ENCODE data around the gene TMPRSS9. TPM values are rescaled to one million over a fixed set of nuclear protein-coding genes. Genes with fewer than 3 reads are reported as not detected.
A peak's percentile ranks its signal among the peaks of the same experiment; 100 is the strongest.

TMPRSS9 gene
- total RNA-seq, 1 donor from 2014 or later: not detected

- TF ChIP-seq, protein P1, sequence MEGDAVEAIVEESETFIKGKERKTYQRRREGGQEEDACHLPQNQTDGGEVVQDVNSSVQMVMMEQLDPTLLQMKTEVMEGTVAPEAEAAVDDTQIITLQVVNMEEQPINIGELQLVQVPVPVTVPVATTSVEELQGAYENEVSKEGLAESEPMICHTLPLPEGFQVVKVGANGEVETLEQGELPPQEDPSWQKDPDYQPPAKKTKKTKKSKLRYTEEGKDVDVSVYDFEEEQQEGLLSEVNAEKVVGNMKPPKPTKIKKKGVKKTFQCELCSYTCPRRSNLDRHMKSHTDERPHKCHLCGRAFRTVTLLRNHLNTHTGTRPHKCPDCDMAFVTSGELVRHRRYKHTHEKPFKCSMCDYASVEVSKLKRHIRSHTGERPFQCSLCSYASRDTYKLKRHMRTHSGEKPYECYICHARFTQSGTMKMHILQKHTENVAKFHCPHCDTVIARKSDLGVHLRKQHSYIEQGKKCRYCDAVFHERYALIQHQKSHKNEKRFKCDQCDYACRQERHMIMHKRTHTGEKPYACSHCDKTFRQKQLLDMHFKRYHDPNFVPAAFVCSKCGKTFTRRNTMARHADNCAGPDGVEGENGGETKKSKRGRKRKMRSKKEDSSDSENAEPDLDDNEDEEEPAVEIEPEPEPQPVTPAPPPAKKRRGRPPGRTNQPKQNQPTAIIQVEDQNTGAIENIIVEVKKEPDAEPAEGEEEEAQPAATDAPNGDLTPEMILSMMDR (IDR thresholded peaks at IDR 0.05; ENCODE audit: unreplicated experiment): no peak
- peaks cover 1% of the 10 kb centered on the region for H3K36me3 Mint-ChIP-seq (ENCODE audit: low read depth, unreplicated experiment)
Observed at GRCh38 chr19:2355168-2356035, 4.7 kb upstream of the TMPRSS9 start.

DNA sequence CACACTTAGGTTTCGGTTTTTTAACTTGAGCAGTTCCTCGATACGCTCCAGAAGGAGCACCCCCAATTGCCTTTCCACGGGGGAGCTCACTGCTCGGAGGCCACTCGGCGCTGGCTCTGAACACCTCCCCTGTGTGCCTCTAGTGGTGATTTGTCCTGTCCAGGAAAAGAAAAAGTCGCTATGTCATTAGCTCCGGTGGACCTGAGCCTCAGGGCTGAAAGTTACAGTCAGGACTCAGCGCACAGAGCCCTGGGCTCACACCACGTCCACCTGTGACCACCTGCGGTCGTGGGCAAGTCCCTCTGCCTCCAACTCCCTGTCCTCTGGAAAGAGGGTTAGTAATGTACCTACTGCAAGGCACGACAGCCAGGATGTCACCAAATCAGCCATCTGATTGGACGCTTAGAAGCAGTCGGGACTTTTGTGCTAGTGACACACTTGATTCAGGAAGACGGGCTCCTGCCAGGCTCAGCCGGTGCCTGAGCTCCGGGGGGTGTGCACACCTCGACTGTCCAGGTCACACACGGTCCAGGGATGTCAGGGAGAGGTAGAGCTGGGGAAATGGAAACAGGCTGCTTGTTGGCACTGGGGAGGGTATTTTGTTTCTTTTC, 3.9 kb upstream of the TMPRSS9 start:
- H3K27ac Mint-ChIP-seq (ENCODE audit: unreplicated experiment): no peak overlapping the region
- DNase-seq (ENCODE audit: low spot score): no peak
- H3K36me3 Mint-ChIP-seq (ENCODE audit: low read depth, unreplicated experiment): peaks cover 4% of the 10 kb centered on the region

More at GRCh38 chr19:2355168-2356035, 4.7 kb upstream of the TMPRSS9 start:
- Mint-ChIP-seq H3K9me3 (ENCODE audit: unreplicated experiment) (no peaks in the 10 kb centered on the region), H3K27me3 (ENCODE audit: unreplicated experiment) (peaks cover 12% of the 10 kb centered on the region), H3K4me3 (ENCODE audit: unreplicated experiment) (no peak overlapping the region), H3K27ac (ENCODE audit: unreplicated experiment) (no peak overlapping the region), H3K4me1 (ENCODE audit: unreplicated experiment) (no peaks in the 10 kb centered on the region)
- DNase-seq (ENCODE audit: low spot score): no peak

GRCh38 chr19:2357279-2358206, 2.5 kb upstream of the TMPRSS9 start:
- TF ChIP-seq, protein P1 (IDR thresholded peaks at IDR 0.05; ENCODE audit: unreplicated experiment): no peak
- Mint-ChIP-seq H3K27me3 (ENCODE audit: unreplicated experiment) (peaks cover 15% of the 10 kb centered on the region), H3K36me3 (ENCODE audit: low read depth, unreplicated experiment) (peaks cover 4% of the 10 kb centered on the region), H3K4me3 (ENCODE audit: unreplicated experiment) (peak overlapping the region; percentile 49), H3K27ac (ENCODE audit: unreplicated experiment) (no peak overlapping the region), H3K4me1 (ENCODE audit: unreplicated experiment) (no peaks in the 10 kb centered on the region), H3K9me3 (ENCODE audit: unreplicated experiment) (no peaks in the 10 kb centered on the region)
- no peak for DNase-seq (ENCODE audit: low spot score)

More for the DNA sequence above, 3.9 kb upstream of the TMPRSS9 start:
- Mint-ChIP-seq H3K27me3 (ENCODE audit: unreplicated experiment) (peaks cover 15% of the 10 kb centered on the region), H3K4me3 (ENCODE audit: unreplicated experiment) (no peak overlapping the region), H3K9me3 (ENCODE audit: unreplicated experiment) (no peaks in the 10 kb centered on the region), H3K4me1 (ENCODE audit: unreplicated experiment) (no peaks in the 10 kb centered on the region)
- TF ChIP-seq, protein P1 (IDR thresholded peaks at IDR 0.05; ENCODE audit: unreplicated experiment): no peak

DNA sequence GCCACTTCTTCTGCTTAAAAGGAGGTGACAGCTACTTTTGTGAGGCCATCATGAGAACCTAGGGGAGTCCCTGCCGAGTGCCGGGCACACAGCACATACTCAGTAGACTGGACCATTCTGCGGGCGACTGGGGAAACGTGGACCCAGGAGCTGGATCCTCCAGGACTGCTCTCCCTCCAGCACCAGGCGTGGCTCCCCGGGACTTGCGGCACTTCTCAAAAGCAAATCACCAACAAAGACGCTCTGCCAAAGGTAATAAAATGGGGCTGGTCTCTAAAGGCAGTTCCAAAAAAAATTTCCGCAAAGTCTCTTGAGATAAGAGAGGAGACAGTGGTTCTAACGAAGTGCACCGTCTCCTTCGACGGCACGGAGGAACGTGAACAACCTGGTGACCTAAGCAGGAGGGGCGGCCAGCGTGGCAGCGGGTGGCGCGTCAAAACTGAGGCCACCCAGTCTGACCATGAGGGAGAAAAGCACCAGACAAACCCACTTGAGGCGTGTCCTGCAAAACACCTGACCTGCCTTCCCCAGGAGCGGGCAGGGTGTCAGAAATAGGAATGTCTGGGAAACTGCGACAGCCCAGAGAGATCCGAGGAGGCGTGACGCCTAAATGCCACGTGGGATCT, 1.4 kb upstream of the TMPRSS9 start:
- TF ChIP-seq, protein P1 (IDR thresholded peaks at IDR 0.05; ENCODE audit: unreplicated experiment): no peak
- no peak overlapping the region for H3K27ac Mint-ChIP-seq (ENCODE audit: unreplicated experiment)
- no peak for DNase-seq (ENCODE audit: low spot score)
- no peaks in the 10 kb centered on the region for H3K4me1 Mint-ChIP-seq (ENCODE audit: unreplicated experiment)
- peaks cover 4% of the 10 kb centered on the region for H3K36me3 Mint-ChIP-seq (ENCODE audit: low read depth, unreplicated experiment)
- no peaks in the 10 kb centered on the region for H3K9me3 Mint-ChIP-seq (ENCODE audit: unreplicated experiment)
- no peak overlapping the region for H3K4me3 Mint-ChIP-seq (ENCODE audit: unreplicated experiment)
- peaks cover 13% of the 10 kb centered on the region for H3K27me3 Mint-ChIP-seq (ENCODE audit: unreplicated experiment)

Data from endothelial cell (in vitro differentiated cells).